Ishikawa (cell line): ENCODE measurements around the gene CCM2.

Experiments
- CEBPB ChIP-seq: IDR thresholded peaks from 2 replicates; pipeline ENCODE4 v1.6.1; 2012
- CREB1 ChIP-seq: IDR thresholded peaks from 2 replicates; pipeline ENCODE4 v1.6.1; 2012; ENCODE audit warnings: low read depth
- EGR1 ChIP-seq: IDR thresholded peaks from 2 replicates; pipeline ENCODE4 v1.6.1; 2012
- EP300 ChIP-seq: IDR thresholded peaks from 2 replicates; pipeline ENCODE4 v1.6.1; 2012; ENCODE audit warnings: borderline replicate concordance
- FOXM1 ChIP-seq: IDR thresholded peaks from 2 replicates; pipeline ENCODE4 v1.6.1; 2012; ENCODE audit warnings: low read depth, borderline replicate concordance
- MAX ChIP-seq: IDR thresholded peaks from 2 replicates; pipeline ENCODE4 v1.6.1; 2012
- RAD21 ChIP-seq: IDR thresholded peaks from 2 replicates; pipeline ENCODE4 v1.6.1; 2012; ENCODE audit warnings: low read depth
- REST ChIP-seq: IDR thresholded peaks from 2 replicates; pipeline ENCODE4 v1.6.1; 2012; ENCODE audit warnings: low read depth, mild to moderate bottlenecking
- TAF1 ChIP-seq: IDR thresholded peaks from 2 replicates; pipeline ENCODE4 v1.6.1; 2012; ENCODE audit warnings: low read depth, mild to moderate bottlenecking
- TCF12 ChIP-seq: IDR thresholded peaks from 2 replicates; pipeline ENCODE4 v1.6.1; 2012; ENCODE audit warnings: low read depth
- TEAD4 ChIP-seq: IDR thresholded peaks from 2 replicates; pipeline ENCODE4 v1.6.1; 2012
- YY1 ChIP-seq: IDR thresholded peaks from 2 replicates; pipeline ENCODE4 v1.6.1; 2012; ENCODE audit warnings: low read depth
- ZBTB7A ChIP-seq: IDR thresholded peaks from 2 replicates; pipeline ENCODE4 v1.6.1; 2012; ENCODE audit warnings: low read depth

DNA sequence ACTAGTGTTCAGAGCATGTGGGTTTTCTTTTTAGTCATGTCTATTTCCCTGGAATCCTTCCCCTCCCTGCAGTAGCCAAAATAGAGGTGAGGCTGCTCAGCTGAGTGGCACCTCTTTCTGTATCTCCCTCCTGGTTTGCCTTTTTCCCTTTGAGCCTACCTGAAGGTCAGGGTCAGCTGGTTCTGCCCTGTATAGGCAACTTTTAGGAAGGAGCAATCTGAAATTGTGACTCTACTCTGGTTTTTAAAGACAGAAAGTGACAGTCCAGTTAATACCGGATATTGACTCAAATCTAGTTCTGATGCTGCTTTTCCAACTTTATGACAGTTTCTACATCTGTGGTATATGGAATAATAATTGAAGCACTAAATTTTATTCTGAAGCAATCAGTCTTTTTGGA lies 26.0 kb downstream of the CCM2 start:
- TF ChIP-seq RAD21 (no peak), EP300 (no peak), TEAD4 (no peak), MAX (no peak), CREB1 (no peak), TAF1 (no peak), REST (no peak), CEBPB (no peak), YY1 (no peak), FOXM1 (no peak), ZBTB7A (no peak), EGR1 (no peak), TCF12 (no peak)
